Measurements from ENCODE around the gene TAF15.

Gene TAF15

DNA sequence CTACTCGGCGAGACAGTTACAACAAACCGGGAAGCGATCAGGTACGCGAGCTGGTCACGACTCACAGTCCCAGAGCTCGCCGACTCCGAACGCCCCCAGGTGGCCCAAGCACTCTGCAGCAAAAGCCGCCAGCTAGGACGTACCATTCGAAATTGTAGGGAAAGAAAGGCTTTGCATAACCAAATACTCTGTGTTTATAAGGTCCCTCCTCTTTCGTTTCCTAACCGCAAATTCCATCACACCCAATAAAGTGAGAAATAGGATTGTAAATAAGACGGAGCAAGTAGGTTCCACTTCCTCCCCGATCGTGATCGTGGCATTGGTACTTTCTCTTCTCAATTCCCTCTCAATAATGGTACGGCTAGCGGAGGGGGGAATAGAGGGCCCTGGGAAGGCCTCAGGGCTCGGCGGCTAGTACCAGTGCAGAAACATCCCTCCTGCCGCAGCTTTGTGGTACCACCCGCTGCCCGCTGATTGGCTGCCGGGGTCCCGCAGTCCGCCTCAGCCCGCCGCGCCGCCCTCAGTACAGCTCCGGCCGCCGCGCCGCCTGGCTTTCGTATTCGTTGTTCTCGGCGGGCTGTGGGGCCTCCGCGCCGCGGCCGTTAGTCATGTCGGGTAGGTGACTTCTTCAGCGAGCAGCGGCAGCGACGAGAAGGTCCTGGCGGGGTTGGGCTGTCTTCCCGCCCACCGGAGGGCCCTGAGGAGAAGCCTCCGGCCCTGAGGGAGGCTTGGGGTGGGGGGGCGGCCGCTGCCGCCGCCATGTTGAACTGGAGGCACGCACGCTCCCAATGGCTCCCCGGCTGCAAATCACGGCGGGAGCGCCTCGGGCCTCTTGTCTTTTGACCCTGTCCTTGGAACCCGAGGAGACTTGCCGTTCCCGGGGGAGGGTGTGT, at the start of gene TAF15:
TAF15 (plus strand) TSS at position 523 of the 893 bp plus-strand sequence; CDS start at position 609, 86 bp downstream.
- peak; percentile 99 for DNase-seq

- DNase-seq, result no peak
Measured at GRCh38 chr17:35760587-35760986, 48.7 kb upstream of the TAF15 start, which contains the start of gene C17orf50. Gene C17orf50, plus strand, starts transcription at chr17:35760887. Its CDS starts 55 bp downstream, at chr17:35760942.

DNA sequence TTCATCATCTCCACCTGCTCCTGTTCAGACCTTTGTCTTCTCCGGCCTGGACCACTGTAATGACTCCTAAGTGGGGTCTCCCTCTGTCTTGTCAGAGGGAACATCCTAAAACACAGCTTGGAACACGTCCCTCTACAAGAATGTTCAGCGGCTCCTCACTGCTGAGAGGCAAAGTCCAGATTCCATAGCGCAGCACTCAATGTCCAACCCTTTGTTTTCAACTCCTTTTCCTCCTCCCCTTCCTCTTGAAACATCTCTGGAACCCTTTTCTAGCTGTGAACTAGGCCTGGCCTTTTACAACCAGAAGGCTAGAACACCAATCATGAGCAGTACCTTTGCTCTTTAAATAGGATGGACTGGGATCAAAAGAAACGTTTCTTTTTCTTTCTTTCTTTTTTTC, 47.7 kb upstream of the TAF15 start:
- DNase-seq, result no peak

DNA sequence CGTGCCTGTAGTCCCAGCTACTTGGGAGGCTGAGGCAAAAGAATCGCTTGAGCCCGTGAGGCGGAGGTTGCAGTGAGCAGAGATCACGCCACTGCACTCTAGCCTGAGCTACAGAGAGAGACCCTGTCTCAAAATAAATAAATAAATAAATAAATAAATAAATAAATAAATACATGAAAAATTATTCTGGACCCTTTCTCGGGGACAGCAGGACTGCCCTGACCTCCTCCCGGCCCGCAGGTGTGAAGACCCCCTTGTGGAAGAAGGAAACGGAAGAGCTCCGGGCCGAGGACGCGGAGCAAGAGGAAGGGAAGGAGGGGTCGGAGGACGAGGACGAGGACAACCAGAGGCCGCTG, 45.5 kb upstream of the TAF15 start:
- DNase-seq, result no peak

DNA sequence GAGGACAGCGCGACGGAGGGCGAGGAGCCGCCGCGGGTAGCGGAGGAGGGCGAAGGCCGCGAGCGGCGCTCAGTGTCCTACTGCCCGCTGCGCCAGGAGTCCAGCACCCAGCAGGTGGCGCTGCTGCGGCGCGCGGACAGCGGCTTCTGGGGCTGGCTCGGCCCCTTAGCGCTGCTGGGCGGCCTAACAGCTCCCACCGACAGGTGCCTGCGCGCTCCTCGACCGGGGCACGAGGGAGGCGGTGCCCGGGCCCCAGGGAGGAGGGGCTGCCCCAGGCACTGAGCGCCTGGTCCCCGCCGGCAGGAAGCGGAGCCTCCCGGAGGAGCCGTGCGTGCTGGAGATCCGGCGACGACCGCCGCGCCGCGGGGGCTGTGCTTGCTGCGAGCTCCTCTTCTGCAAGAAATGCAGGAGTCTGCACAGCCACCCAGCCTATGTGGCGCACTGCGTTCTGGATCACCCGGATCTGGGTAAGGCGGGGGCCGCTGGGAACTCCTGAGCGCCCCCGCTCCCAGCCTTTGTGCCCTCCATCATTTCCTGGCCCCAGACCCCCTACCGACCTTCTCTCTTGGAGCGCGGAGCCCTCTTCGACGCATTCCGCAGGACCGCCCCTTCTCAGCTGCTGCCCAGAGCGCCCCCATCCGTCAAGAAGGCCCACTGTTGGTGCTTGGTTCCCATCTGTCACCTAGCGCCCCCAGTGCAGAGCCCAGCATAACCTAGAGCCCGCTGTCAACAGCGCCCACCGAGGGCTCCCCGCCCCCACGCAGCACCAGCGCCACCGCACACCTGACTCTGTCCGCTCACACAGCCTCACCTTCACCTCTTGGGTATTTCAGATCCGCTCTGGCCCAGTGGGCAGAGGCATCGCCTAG, 44.9 kb upstream of the TAF15 start:
- peak; percentile 96 for DNase-seq

GRCh38 chr17:35765086-35765710, 44.1 kb upstream of the TAF15 start:
- no peak for DNase-seq

DNA sequence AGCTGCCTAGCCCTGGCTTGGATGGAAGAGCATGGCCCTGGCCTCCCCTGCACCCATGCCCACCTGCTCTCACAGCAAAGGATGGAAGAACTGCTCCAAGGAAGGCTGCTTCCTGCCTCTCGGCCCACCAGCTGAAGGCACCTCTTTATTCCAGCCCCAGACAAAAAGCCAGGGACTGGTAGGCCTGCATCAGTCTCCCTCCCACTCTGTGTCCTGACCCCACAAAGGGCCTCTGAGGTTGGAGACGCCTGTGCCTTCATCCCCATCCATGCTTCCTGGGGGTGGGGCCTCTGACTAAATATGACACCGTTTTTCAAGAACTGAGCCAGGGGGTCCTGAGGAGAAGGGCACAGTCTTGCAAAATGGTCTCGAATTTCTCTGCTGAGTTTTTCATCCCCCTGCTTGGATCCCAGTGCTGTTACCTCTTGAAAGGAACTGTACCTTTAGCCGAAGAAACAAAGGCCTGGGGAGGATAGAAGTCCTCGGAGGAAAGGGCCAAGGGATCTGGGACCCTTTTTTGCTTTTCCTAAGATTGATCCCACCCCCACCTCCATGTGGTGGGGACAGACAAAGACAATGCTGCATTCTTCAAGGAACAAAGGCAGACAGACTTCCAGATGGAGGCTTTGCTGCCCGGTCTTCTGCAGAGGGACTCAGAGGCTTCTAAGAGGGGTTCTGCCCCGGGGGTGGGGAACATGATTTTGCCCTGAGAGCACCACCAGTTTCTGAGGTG, 43.4 kb upstream of the TAF15 start:
- no peak for DNase-seq

DNA sequence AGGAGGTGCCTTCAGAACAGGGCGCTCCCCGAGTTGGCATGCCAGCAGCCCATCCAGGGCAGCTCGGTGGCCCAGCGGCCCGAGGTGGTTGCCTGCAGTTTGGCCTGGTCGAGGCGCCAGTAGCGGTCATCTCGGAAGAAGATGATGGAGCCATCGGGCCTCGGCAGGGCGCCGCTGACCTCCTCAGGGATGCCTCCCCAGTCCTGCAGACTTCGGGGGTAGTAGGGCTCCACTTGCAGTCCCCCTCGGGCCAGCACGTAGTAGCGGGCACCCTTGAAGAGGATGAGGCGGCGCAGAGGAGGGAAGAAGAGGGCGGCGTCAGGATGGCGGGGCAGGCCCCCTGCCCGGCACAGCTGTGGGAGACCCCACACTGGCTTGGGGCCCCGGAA, 42.8 kb upstream of the TAF15 start:
- no peak for DNase-seq

- DNase-seq, result peak; percentile 80
Measured at GRCh38 chr17:35766903-35767510, 42.3 kb upstream of the TAF15 start.

DNA sequence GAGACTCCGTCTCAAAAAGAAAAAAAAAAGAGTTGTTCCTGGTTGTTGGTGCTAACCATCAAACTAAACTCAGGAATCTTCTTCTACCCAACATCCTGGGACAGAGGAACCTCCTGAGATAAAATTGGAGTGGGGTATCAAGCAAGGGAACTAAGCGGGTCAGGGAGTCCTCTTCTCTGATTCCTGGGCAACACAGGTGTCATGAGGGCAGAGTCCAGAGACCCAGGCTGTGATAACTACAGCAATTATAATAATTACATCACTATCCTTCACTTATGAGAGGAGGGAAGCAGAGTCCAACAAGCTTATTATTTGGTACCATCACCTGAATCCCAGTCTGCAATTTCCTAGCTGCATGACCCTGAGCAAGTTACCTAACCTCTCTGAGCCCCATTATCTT, 40.5 kb upstream of the TAF15 start:
- no peak for DNase-seq

DNA sequence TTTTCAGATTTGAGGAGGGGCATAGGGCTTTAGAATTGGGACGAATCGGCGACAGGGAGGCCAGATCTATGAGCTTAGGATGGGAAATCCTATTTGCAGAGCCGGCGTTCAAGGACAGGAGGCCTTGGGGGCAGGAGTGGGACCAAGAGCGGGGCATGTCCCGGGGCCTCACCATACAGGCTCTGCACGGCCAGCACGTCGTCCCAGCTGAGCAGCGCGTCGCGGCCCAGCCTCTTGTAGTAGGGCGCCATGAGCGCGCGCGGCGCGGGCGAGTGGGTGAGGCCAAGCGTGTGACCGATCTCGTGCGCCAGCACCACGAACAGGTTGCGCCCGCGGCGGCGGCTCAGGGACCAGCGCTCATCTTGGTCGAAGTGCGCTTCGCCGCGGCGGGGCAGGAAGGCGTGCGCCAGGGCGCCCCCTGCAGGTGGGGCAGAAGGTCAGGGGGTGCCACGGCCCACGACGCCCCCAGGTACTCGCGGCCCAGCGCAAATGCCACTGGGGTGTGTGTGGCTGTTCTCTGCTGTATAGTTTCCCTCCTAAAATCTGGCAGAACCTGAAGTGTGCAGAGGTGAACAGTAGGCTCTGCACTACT, 39.3 kb upstream of the TAF15 start:
- DNase-seq, result no peak

DNA sequence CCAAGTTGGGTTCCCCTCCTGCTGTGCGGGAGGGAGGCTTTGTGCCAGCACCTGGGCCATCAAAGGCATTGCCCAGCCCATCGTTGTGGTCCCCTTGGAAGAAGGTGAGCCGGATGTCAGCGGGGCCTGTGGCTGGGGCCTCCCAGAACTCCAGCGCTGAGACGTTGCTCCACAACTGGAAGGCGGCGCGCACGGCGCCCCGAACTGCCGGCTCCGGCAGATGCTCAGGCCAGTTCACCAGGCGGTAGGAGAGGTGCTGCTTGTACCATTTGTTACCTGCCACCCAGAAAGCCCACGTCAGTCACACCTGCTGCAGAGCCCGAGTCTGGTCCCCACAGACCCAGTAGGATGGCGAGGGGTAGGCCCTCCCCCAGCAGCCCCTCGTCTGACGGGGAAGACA, 36.2 kb upstream of the TAF15 start:
- no peak for DNase-seq

DNA sequence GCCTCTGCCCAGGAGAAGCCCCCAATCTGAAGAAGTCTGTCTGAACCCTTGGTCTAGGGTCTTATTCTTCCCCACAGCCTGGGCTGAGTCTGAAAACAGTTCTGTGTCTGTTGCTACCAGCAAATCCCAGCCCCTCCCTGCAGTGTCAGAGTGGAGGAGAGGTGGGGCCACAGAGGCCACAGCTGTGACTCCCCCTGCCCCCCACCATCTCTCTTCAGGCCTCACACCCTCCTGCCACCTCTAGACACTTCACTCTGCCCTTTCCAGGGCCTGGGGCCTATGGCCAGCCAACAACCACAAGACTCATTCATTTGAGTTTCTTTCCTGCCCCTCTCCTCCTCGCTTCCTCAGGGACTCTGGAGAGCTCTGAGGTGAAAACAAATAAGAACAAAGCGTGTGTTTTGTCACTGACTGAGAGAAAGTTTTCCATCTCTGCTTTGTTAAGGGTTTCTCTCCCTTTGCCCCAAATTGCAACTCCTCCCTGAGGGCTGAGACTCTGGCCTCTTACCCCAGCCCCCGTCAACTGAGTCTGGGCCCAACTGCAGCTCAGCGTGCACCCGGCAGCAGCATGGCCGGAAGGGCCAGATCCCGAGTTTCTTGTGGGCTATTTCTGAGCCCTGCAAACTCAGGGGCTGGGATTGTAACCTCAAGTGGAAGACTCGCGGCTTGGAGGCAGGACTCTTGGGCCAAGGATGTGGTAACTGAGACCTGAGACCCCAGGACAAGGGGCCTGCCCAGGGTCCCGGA, 35.4 kb upstream of the TAF15 start:
- DNase-seq, result no peak

DNA sequence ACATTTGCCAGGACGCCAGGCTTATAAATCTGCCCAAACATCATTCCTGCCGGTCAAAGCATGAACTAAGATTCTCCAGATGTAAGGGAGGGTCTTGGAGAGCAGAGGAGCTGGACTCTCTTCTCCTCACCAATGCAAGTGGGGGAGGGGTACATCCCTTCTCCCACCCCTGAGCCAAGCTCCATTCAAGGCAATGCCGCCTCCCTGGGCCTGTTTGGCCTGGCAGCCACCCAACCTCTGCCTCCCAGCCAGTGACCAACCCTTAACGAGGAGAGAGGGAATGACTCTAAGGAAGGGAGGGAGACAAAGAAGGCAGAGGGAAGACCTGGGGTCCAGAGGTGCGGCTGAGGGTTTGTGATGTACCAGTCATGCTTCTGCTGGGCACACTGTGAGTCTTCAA, 34.8 kb upstream of the TAF15 start:
- DNase-seq, result no peak

GRCh38 chr17:35775039-35775438, 34.2 kb upstream of the TAF15 start:
- DNase-seq, result no peak

GRCh38 chr17:35775583-35775982, 33.7 kb upstream of the TAF15 start:
- no peak for DNase-seq

DNA sequence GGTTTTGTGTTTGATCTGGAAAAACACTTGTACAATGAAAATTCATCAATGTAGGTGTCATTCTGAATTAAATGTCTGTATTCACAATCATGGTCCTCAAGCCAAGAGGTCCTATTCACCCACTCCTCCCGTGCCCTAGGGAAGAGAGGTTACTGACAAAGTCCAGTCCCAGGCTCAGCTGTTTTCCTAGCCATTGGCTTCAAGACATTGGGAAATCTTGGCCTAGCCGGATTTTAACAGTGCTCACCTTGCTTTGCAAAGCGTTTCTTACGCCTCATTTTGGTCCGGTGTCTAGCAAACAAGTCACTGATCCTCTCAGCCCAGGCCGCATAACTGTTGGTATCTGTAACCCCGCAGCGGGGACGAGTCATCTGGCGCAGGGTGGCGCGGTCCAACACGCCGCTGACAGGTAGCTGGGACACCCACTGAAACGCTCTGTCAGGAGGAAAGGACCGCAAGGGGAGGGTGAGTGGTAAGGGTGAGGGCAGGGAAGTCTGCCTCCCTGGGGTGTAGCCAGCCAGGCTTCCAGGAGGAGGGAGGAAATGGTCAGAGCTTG, 30.6 kb upstream of the TAF15 start:
- no peak for DNase-seq

GRCh38 chr17:35780950-35781349, 28.3 kb upstream of the TAF15 start:
- DNase-seq, result no peak

GRCh38 chr17:35784895-35785294, 24.4 kb upstream of the TAF15 start:
- DNase-seq, result no peak

GRCh38 chr17:35786941-35787432, 22.3 kb upstream of the TAF15 start:
- DNase-seq, result no peak

Measured in hematopoietic multipotent progenitor cell treated with erythropoietin and hydrocortisone succinate and interleukin-3 and kit ligand, for 4 days (in vitro differentiated cells).